SJCRH30 (cell line): ENCODE results near the gene KRTAP10-11. TPM values are rescaled to one million over a fixed set of nuclear protein-coding genes. Genes with fewer than 3 reads are reported as not detected.
"Not testable (repeated sequence)": the region's sequence is repeated elsewhere in the genome, so short reads cannot be mapped to it uniquely, and the experiment has no call there.

ENCODE experiments used
- DNase-seq, 2 experiments: peaks; one replicate each; pipeline ENCODE4 v3.0.0-alpha.2; 2015 to 2020
- H3K27ac ChIP-seq: fragments of 250-450 bp; sonication (Bioruptor Pico); 2 replicates; pipeline ENCODE4 v1.5.1; 2020; ENCODE audit warnings: mild to moderate bottlenecking, moderate library complexity
- H3K27me3 ChIP-seq: fragments of 250-450 bp; sonication (Bioruptor Pico); 2 replicates; pipeline ENCODE4 v1.5.1; 2020; ENCODE audit warnings: mild to moderate bottlenecking, moderate library complexity
- H3K36me3 ChIP-seq: fragments of 250-450 bp; sonication (Bioruptor Pico); 2 replicates; pipeline ENCODE4 v1.5.1; 2020; ENCODE audit warnings: mild to moderate bottlenecking, moderate library complexity
- H3K4me1 ChIP-seq: fragments of 250-450 bp; sonication (Bioruptor Pico); 2 replicates; pipeline ENCODE4 v1.5.1; 2020; ENCODE audit warnings: mild to moderate bottlenecking, moderate library complexity
- H3K4me3 ChIP-seq: fragments of 250-450 bp; sonication (Bioruptor Pico); 2 replicates; pipeline ENCODE4 v1.5.1; 2020; ENCODE audit warnings: mild to moderate bottlenecking, moderate library complexity
- H3K9me3 ChIP-seq: fragments of 250-450 bp; sonication (Bioruptor Pico); replicated peaks from 2 replicates; pipeline ENCODE4 v1.5.1; 2020; ENCODE audit warnings: mild to moderate bottlenecking, moderate library complexity
- total RNA-seq: library from RNA; depleted of rRNA; stranded (reverse); fragments of >200 nt; shearing (Covaris generic); gene quantifications from 2 replicates; pipeline ENCODE4 v1.2.3, GENCODE V29; 2014

KRTAP10-11 gene
- total RNA-seq, 1 experiment from 2014 or later = not detected

DNA sequence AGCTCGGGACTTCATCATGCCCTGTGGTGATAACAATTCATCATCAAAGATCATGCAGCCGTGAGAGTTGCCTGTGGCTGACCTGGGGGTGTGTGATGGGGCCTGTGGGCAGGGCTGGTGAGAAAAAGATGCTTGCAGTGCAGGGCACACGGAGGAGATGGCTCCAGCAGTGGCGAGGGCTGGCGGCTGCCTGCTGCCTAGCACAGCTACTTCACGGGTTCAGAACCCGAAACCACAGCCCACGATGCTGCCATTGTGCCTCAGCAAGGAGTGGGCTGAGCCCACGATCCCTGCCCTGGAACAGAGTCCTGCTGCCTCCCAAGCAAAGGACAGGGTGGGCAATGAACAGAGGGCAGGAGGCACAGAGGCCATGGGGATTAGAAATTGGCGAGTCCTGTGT is 20.0 kb upstream of the KRTAP10-11 start:
- Histone ChIP-seq H3K9me3 (0 out of 2 replicates have a peak, but pooled peaks cover 3% of the 10 kb centered on the region), H3K4me3 (no peak overlapping the region), H3K36me3 (no peaks in the 10 kb centered on the region), H3K27ac (no peak overlapping the region), H3K4me1 (no peaks in the 10 kb centered on the region), H3K27me3 (no peaks in the 10 kb centered on the region)
- DNase-seq = no peak

DNA sequence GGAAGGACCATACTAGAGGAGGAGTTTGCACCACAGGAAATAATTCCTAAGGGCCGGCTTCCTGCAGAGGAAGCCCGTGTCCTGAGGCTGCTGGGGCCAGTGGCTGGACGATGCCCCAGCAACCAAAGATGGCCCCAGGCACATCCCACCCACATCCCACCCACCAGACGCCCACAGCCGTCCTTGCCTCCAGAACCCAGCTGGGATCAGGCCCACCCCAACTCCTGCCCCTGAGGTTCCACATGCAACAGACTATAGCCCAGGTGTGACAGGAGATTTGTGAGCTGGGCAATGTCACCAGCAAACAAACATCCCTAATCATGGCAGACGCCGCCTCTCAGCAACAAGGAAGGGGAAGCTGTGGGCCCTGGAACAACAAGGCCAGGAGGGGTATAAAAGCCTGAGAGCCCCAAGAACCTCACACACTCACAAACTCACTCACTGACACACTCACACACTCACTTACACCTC is 19.5 kb upstream of the KRTAP10-11 start, which contains the start of gene KRTAP10-9:
Gene KRTAP10-9 (plus strand): TSS at position 421 of the 471 bp plus-strand sequence. CDS start 79 bp downstream, outside the sequence.
- DNase-seq = no peak
- no peak within 1 kb of the TSS for H3K27ac ChIP-seq
- H3K4me3 ChIP-seq = no peak within 1 kb of the TSS
- H3K4me1 ChIP-seq = no peaks in the 10 kb centered on the region
- H3K9me3 ChIP-seq = 0 out of 2 replicates have a peak, but pooled peaks cover 3% of the 10 kb centered on the region
- H3K27me3 ChIP-seq = no peaks in the 10 kb centered on the region
- no peaks in the 10 kb centered on the region for H3K36me3 ChIP-seq

DNA sequence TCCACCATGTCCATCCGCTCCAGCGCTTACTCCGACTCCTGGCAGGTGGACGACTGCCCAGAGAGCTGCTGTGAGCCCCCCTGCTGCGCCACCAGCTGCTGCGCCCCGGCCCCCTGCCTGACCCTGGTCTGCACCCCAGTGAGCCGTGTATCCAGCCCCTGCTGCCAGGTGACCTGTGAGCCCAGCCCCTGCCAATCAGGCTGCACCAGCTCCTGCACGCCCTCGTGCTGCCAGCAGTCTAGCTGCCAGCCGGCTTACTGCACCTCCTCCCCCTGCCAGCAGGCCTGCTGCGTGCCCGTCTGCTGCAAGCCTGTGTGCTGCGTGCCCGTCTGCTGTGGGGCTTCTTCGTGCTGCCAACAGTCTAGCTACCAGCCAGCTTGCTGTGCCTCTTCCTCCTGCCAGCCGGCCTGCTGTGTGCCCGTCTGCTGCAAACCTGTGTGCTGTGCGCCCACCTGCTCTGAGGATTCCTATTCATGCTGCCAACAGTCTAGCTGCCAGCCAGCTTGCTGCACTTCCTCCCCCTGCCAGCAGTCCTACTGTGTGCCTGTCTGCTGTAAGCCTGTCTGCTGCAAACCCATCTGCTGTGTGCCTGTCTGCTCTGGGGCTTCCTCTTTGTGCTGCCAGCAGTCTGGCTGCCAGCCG is 18.9 kb upstream of the KRTAP10-11 start:
- not testable (repeated sequence) for H3K27me3 ChIP-seq, H3K27ac ChIP-seq, H3K9me3 ChIP-seq, H3K4me3 ChIP-seq, H3K4me1 ChIP-seq, H3K36me3 ChIP-seq, DNase-seq

DNA sequence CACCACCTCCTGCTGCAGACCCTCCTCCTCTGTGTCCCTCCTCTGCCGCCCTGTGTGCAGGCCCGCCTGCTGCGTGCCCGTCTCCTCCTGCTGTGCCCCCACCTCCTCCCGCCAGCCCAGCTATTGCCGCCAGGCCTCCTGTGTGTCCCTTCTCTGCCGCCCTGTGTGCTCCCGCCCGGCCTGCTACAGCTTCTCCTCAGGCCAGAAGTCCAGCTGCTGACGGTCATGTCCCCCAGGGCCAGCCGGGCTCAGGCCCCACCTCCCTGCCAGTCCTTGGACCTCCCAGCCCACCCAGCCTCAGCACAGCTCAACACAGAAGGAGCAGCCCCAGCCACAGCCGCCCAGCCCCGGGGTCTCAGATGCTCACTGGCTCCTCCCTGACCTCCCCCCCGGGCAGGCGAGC is 18.4 kb upstream of the KRTAP10-11 start:
- not testable (repeated sequence) for H3K4me1 ChIP-seq, DNase-seq, H3K9me3 ChIP-seq, H3K4me3 ChIP-seq, H3K36me3 ChIP-seq, H3K27me3 ChIP-seq, H3K27ac ChIP-seq

DNA sequence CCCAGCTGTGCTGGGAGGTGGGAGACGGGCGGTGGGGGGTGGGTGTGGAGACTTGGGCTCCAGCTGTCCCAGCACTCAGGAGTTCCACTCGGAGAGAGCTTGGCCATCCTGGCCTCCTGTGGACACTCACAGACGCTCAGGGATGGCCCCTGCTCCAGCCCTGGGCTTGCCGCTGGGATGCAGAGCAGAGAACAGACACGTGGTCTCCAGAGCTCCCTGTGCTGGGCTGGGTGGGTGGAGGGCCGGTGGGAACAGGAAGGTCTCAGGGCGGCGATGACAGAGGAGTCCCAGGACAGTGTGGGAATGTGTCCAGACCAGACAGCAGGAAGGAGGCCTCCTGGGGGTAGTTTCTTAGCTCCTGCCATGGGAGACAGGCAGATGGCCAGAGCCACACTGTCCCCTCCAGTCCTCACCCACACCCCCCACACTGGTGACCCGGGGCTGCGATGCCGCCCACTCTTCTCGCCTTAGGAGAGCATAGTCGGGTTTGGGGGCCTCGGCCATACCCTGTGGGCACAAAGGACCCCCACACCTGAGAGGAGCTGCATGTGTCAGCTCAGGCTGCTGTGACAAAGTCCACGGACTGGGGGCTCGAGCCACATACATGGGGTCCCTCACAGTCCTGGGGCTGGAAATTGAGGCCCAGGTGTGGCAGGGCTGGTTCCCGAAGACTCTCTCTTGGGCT is 17.4 kb upstream of the KRTAP10-11 start:
- Histone ChIP-seq H3K36me3 (no peaks in the 10 kb centered on the region), H3K27ac (no peak overlapping the region), H3K9me3 (peaks cover 3% of the 10 kb centered on the region; the same call in 1 of the 2 replicates), H3K27me3 (no peaks in the 10 kb centered on the region), H3K4me1 (no peaks in the 10 kb centered on the region), H3K4me3 (no peak overlapping the region)
- DNase-seq = no peak

DNA sequence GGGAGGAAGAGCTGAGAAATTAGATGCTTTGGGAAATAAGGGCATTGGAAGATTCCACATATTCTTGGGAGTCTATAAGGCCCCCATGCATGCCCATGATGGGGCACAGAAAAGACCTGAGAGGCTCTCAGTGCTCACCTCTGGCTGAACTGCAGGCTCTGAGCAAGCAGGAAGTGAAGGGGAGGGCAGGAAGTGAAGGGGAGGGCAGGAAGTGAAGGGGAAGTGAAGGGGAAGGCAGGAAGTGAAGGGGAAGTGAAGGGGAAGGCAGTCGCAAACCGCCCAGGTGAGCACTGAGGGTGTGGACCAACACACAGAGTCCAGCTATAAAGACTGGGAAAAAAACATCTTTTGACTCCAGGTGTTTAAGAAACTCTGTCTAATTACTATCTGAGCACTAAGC is 15.8 kb upstream of the KRTAP10-11 start:
- Histone ChIP-seq H3K27me3 (no peaks in the 10 kb centered on the region), H3K36me3 (no peaks in the 10 kb centered on the region), H3K4me1 (no peaks in the 10 kb centered on the region), H3K9me3 (no peaks in the 10 kb centered on the region; the same call in 1 of the 2 replicates), H3K27ac (no peak overlapping the region), H3K4me3 (no peak overlapping the region)
- DNase-seq = no peak

DNA sequence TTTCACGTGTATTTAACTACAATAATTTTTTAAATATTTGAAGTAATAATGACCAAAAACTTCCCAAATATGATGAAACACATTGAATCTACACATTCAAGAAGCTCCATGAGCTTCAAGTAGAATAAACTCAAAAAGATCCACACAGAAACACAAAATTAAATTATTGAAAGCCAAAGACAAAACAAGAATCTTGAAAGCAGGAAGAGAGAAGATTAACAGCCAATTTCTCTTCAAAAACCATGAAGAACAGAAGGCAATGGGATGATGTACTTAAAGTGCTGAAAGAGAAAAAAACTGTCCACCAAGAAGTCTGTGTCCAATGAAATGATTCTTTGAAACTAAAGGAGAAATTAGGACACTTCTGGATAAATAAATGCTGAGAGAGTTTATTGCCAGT is 14.1 kb upstream of the KRTAP10-11 start:
- no peaks in the 10 kb centered on the region for H3K4me1 ChIP-seq
- no peak for DNase-seq
- no peak overlapping the region for H3K27ac ChIP-seq
- H3K9me3 ChIP-seq = no peaks in the 10 kb centered on the region; the same call in 1 of the 2 replicates
- H3K36me3 ChIP-seq = no peaks in the 10 kb centered on the region
- H3K4me3 ChIP-seq = no peak overlapping the region
- H3K27me3 ChIP-seq = no peaks in the 10 kb centered on the region

DNA sequence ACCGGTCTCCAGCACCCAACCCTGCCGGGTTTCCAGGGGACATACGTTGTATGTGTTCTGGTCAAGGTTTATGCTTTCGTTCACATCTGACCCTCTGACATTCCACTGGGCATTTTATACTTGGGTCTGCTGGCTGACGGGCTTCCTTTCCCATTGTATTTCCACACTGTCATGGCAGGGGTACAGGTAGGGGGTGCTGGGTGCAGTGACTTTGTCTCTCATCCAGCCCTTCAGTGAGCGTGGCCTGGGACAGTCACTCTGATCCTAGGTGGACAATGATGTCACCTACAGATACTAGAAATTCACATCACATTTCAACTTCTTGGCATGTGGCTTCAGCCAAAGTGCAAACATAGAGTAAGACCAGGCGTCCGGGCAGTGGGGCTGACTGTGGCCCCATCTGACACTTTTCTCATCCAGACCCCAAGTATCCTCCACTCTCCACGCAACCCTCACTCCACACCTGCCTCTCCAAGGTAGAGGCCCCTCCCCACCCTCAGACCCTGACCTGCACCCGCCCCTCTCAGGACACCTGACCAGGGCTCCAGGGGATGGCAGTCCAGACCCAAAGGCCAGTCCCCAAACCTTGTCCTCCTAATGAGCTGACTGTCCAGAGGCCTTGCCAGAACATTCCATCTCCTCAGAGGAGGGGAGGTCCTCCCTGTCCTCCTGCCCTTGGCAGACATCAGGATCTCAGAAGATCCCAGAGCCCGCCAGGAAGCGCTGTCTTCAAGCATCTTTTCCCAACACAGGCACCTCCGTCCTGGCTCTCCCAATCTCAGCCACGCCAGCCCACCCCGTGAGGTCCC is 9.8 kb upstream of the KRTAP10-11 start:
- no peaks in the 10 kb centered on the region for H3K27me3 ChIP-seq
- H3K9me3 ChIP-seq = no peaks in the 10 kb centered on the region; the same call in 1 of the 2 replicates
- no peaks in the 10 kb centered on the region for H3K36me3 ChIP-seq
- H3K4me1 ChIP-seq = no peaks in the 10 kb centered on the region
- H3K27ac ChIP-seq = no peak overlapping the region
- H3K4me3 ChIP-seq = no peak overlapping the region
- no peak for DNase-seq

DNA sequence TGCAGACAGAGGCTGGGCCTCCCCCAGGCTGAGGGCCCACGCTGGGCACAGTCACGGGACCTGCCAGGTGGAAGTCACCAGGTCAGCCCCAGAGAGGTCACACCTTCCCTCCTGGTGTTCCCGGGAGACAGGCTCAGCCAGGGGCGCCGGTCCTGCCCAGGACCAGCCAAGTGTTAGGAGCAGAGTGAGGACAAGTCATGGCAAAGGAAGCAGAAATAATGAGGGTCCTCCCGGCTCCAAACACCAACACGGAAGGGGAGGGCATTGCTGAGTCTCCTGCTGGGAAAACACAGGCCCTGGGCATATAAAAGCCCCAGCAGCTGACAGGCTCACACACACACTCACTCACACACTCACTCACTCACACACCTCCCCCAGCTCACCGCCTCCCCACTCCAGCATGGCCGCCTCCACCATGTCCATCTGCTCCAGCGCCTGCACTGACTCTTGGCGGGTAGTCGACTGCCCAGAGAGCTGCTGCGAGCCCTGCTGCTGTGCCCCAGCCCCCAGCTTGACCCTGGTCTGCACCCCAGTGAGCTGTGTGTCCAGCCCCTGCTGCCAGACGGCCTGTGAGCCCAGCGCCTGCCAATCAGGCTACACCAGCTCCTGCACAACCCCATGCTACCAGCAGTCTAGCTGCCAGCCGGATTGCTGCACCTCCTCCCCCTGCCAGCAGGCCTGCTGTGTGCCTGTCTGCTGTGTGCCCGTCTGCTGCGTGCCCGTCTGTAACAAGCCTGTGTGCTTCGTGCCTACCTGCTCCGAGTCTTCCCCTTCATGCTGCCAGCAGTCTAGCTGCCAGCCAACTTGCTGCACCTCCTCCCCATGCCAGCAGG is 9.0 kb upstream of the KRTAP10-11 start, which contains the start of gene KRTAP10-10:
Gene KRTAP10-10 (plus strand): TSS at position 339 of the 833 bp plus-strand sequence. CDS start 62 bp downstream, at position 401.
- no peak for DNase-seq
- Histone ChIP-seq H3K4me3 (no peak within 1 kb of the TSS), H3K9me3 (no peaks in the 10 kb centered on the region; the same call in 1 of the 2 replicates), H3K36me3 (no peaks in the 10 kb centered on the region), H3K27me3 (no peaks in the 10 kb centered on the region), H3K4me1 (no peaks in the 10 kb centered on the region), H3K27ac (no peak within 1 kb of the TSS)

DNA sequence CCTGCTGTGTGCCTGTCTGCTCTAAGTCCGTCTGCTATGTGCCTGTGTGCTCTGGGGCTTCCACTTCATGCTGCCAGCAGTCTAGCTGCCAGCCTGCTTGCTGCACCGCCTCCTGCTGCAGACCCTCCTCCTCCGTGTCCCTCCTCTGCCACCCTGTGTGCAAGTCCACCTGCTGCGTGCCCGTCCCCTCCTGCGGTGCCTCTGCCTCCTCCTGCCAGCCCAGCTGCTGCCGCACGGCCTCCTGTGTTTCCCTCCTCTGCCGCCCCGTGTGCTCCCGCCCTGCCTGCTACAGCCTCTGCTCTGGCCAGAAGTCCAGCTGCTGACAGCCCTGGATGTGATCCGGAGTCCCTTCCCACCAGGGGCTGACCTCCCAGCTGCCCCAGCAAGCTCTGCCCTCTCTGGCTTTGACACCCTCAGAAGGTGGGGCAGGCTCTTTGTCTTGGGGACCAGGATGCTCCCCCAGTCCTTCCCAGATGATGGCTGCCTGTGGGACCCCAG is 8.3 kb upstream of the KRTAP10-11 start:
- not testable (repeated sequence) for DNase-seq, H3K27ac ChIP-seq, H3K4me1 ChIP-seq, H3K4me3 ChIP-seq, H3K9me3 ChIP-seq, H3K27me3 ChIP-seq, H3K36me3 ChIP-seq

DNA sequence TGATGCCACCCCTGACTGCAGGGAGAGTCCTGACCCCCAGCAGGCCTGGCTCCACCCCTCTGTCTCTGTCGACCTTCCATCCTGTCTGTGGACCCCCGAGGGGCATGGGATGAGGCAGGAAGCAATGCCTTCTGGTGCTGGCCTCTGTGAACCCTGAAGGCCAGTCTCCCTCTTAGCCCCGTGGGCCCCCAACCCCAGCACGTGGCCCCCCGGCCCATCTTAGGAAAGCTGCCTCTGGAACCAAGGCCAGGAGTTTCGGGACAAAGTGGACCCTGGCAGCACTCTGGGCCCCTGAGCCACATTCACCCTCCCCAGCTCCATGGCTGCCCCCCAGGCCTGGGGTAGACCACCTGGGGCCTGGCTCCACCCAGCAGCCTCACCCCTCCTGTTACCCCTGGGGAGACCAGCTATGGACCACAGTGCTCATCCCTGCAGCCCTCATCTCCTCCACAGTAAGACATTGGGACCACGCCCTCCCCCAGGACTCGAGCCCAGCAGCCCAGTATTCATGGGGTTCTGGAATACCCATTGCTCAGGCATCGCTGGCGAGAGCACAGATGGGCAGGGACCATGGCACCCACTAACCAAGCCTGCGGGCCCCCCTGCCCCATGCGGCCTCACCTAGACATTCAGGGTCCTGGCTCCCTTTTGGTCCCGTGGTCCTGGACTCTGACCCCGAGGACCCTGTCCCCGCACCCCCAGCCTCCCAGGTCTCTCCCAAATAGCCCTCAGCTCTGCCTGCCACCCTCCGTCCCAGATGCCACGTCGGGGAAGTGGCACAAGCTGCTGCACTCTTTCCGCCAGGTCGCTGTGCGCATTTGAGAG is 7.5 kb upstream of the KRTAP10-11 start:
- not testable (repeated sequence) for H3K4me1 ChIP-seq, H3K27me3 ChIP-seq, DNase-seq, H3K9me3 ChIP-seq, H3K27ac ChIP-seq, H3K4me3 ChIP-seq, H3K36me3 ChIP-seq

DNA sequence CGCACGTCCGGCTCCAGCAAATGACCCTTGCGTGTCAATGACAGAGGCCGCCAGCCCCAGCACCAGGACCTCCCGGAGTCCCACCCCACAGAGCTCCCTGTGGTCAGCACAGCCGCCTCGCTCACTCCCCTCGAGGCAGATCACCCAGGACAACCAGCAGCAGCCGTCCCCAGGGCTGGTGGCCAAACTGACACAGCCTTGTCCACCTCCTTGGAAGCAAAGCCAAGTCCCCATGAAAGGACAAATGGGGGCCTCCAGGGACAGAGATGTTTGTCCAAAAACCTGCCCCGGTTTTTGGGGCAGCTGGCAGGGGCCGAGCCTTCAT is 6.9 kb upstream of the KRTAP10-11 start:
- H3K27me3 ChIP-seq = no peaks in the 10 kb centered on the region
- no peak overlapping the region for H3K4me3 ChIP-seq
- no peaks in the 10 kb centered on the region; the same call in none of the 2 replicates for H3K9me3 ChIP-seq
- no peaks in the 10 kb centered on the region for H3K4me1 ChIP-seq
- no peaks in the 10 kb centered on the region for H3K36me3 ChIP-seq
- no peak overlapping the region for H3K27ac ChIP-seq
- DNase-seq = no peak

DNA sequence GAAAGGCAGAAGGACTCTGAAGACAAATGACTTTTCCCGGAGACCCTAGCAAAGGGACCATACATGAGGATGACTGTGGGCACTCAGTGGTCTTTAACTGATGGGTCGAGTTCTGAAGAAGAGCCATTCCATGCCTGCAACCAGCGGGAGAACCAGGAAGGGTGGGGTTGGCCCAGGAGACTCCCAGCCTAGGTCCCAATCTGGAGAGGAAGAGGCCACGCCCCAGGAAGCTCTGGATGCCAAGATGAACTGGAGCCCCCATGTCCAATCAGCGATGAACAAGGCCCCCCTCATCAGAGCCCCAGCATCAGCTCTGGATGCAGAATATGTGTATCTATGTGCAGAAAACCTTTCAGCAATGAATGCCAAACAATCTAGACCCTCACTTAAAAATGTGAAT is 5.5 kb upstream of the KRTAP10-11 start:
- Histone ChIP-seq H3K36me3 (no peaks in the 10 kb centered on the region), H3K9me3 (no peaks in the 10 kb centered on the region; the same call in 1 of the 2 replicates), H3K4me3 (no peak overlapping the region), H3K27me3 (no peaks in the 10 kb centered on the region), H3K27ac (no peak overlapping the region), H3K4me1 (no peaks in the 10 kb centered on the region)
- no peak for DNase-seq
